Measurements from ENCODE around the gene IMPACT. TPM values are rescaled to one million over a fixed set of nuclear protein-coding genes. Genes with fewer than 3 reads are reported as not detected.

The IMPACT gene
- total RNA-seq, 2 donors from 2014 or later = 44.0 to 59.2 TPM

- Mint-ChIP-seq H3K9me3 (no peaks in the 10 kb centered on the region), H3K36me3 (ENCODE audit: low read depth) (no peaks in the 10 kb centered on the region), H3K27me3 (ENCODE audit: insufficient read depth) (no peaks in the 10 kb centered on the region), H3K27ac (peak overlapping the region; percentile 87), H3K4me3 (peak overlapping the region; percentile 71), H3K4me1 (peaks cover 26% of the 10 kb centered on the region)
- Histone ChIP-seq H3K4me3 (ENCODE audit: low read length) (peak overlapping the region; percentile 90), H3K27ac (ENCODE audit: low read depth, low read length) (peak overlapping the region; percentile 98), H3K9ac (ENCODE audit: extremely low read depth, low read length, poor library complexity, severe bottlenecking) (peak overlapping the region; percentile 67), H3K36me3 (ENCODE audit: control insufficient read depth, insufficient read depth, low read length) (no peaks in the 10 kb centered on the region), H3K4me1 (ENCODE audit: control insufficient read depth, insufficient read depth, low read length) (no peaks in the 10 kb centered on the region), H3K27me3 (ENCODE audit: control insufficient read depth, insufficient read depth, low read length, poor library complexity, severe bottlenecking) (no peaks in the 10 kb centered on the region), H3K9me3 (ENCODE audit: control insufficient read depth, low read length) (no peaks in the 10 kb centered on the region)
- no peak for TF ChIP-seq CTCF (conservative IDR thresholded peaks at IDR 0.05)
- WGBS, 2 experiments (ENCODE audit: insufficient coverage in 1 of 2, insufficient read length in 1 of 2) = 0 to 1% methylated on average over 30 to 50 of the region's 50 CpGs
- DNase-seq = no peak
These were observed 29.3 kb upstream of the IMPACT start for GRCh38 chr18:24397131-24397693.

- no peaks in the 10 kb centered on the region for H3K36me3 Mint-ChIP-seq (ENCODE audit: low read depth)
- Histone ChIP-seq H3K9ac (ENCODE audit: extremely low read depth, low read length, poor library complexity, severe bottlenecking) (peak within 1 kb of the TSS; percentile 67), H3K4me1 (ENCODE audit: control insufficient read depth, insufficient read depth, low read length) (no peaks in the 10 kb centered on the region), H3K4me3 (ENCODE audit: low read length) (peak within 1 kb of the TSS; percentile 90), H3K36me3 (ENCODE audit: control insufficient read depth, insufficient read depth, low read length) (no peaks in the 10 kb centered on the region), H3K27me3 (ENCODE audit: control insufficient read depth, insufficient read depth, low read length, poor library complexity, severe bottlenecking) (no peaks in the 10 kb centered on the region), H3K27ac (ENCODE audit: low read depth, low read length) (peak within 1 kb of the TSS; percentile 98), H3K9me3 (ENCODE audit: control insufficient read depth, low read length) (no peaks in the 10 kb centered on the region)
- peak; percentile 99 for DNase-seq
- TF ChIP-seq CTCF (conservative IDR thresholded peaks at IDR 0.05) = no peak
- 1 to 6% methylated on average over 12 to 55 of the region's 55 CpGs for WGBS, 2 experiments (ENCODE audit: insufficient coverage in 1 of 2, insufficient read length in 1 of 2)
- no peaks in the 10 kb centered on the region for H3K27me3 Mint-ChIP-seq (ENCODE audit: insufficient read depth)
- H3K9me3 Mint-ChIP-seq = no peaks in the 10 kb centered on the region
- H3K27ac Mint-ChIP-seq = peak within 1 kb of the TSS; percentile 87
- H3K4me3 Mint-ChIP-seq = peak within 1 kb of the TSS; percentile 71
- peaks cover 26% of the 10 kb centered on the region for H3K4me1 Mint-ChIP-seq
These were observed 28.6 kb upstream of the IMPACT start, which contains the start of gene OSBPL1A for GRCh38 chr18:24397694-24398368. OSBPL1A (minus strand) TSS chr18:24397824; CDS start chr18:24377533, 20,291 bp downstream.

GRCh38 chr18:24398540-24398939 is 27.9 kb upstream of the IMPACT start:
- Histone ChIP-seq H3K36me3 (ENCODE audit: control insufficient read depth, insufficient read depth, low read length) (no peaks in the 10 kb centered on the region), H3K27me3 (ENCODE audit: control insufficient read depth, insufficient read depth, low read length, poor library complexity, severe bottlenecking) (no peaks in the 10 kb centered on the region), H3K9me3 (ENCODE audit: control insufficient read depth, low read length) (no peaks in the 10 kb centered on the region), H3K4me3 (ENCODE audit: low read length) (peak overlapping the region; percentile 83), H3K9ac (ENCODE audit: extremely low read depth, low read length, poor library complexity, severe bottlenecking) (no peak overlapping the region), H3K4me1 (ENCODE audit: control insufficient read depth, insufficient read depth, low read length) (no peaks in the 10 kb centered on the region), H3K27ac (ENCODE audit: low read depth, low read length) (peak overlapping the region; percentile 3)
- H3K4me3 Mint-ChIP-seq = peak overlapping the region; percentile 71
- no peak for TF ChIP-seq CTCF (conservative IDR thresholded peaks at IDR 0.05)
- H3K27me3 Mint-ChIP-seq (ENCODE audit: insufficient read depth) = no peaks in the 10 kb centered on the region
- WGBS, 2 experiments (ENCODE audit: insufficient coverage in 1 of 2, insufficient read length in 1 of 2) = 47 to 50% methylated on average over 13 to 15 of the region's 15 CpGs
- peak overlapping the region; percentile 70 for H3K27ac Mint-ChIP-seq
- no peaks in the 10 kb centered on the region for H3K9me3 Mint-ChIP-seq
- H3K4me1 Mint-ChIP-seq = peaks cover 26% of the 10 kb centered on the region
- peak; percentile 77 for DNase-seq
- no peaks in the 10 kb centered on the region for H3K36me3 Mint-ChIP-seq (ENCODE audit: low read depth)
